Caco-2 (cell line): ENCODE results near the gene KRT34. TPM values are rescaled to one million over a fixed set of nuclear protein-coding genes. Genes with fewer than 3 reads are reported as not detected.

Experiments used
- BruUV-seq: library from RNA; stranded (reverse); fragments of 400-500 nt; replicated peaks from 2 replicates; lab custom pipeline; 2021; lab: Mats Ljungman, UMichigan
- CTCF ChIA-PET: fragments of 300-600 bp; sonication (Branson Sonifier 250); formaldehyde crosslinking; loops from one replicate; lab custom pipeline; 2022; ENCODE audit warnings: antibody characterized with exemption; lab: Charles Lee
- POLR2A ChIA-PET: fragments of 300-600 bp; sonication (Branson Sonifier 250); formaldehyde crosslinking; loops from one replicate; lab custom pipeline; 2022; ENCODE audit warnings: antibody characterized with exemption; lab: Charles Lee
- DNase-seq, 2 experiments: peaks; one replicate each; pipeline versions ENCODE4 v3.0.0 to v3.0.0-alpha.2; 2020 to 2022
- H3K27me3 ChIP-seq: replicated peaks from 2 replicates; pipeline ENCODE4 v1.6.0; 2011; ENCODE audit warnings: low read length; ENCODE audit not compliant: control insufficient read depth, insufficient read depth
- H3K36me3 ChIP-seq: 2 replicates; pipeline ENCODE4 v1.5.1; 2011; ENCODE audit warnings: low read length; ENCODE audit not compliant: control insufficient read depth, insufficient read depth
- H3K4me1 ChIP-seq: fragments of 250-450 bp; sonication (Bioruptor Pico); 2 replicates; pipeline ENCODE4 v1.5.1; 2020; ENCODE audit warnings: mild to moderate bottlenecking
- H3K4me3 ChIP-seq: 2 replicates; pipeline ENCODE4 v1.5.1; 2011; ENCODE audit warnings: low read depth, mild to moderate bottlenecking, control low read depth, low read length
- H3K9me3 ChIP-seq: fragments of 250-450 bp; sonication (Bioruptor Pico); 2 replicates; pipeline ENCODE4 v1.5.1; 2020; ENCODE audit warnings: mild to moderate bottlenecking, moderate library complexity
- H3K27ac Mint-ChIP-seq: one replicate; pipeline ENCODE4 v1.8.0; 2022; ENCODE audit warnings: mixed read lengths; ENCODE audit not compliant: unreplicated experiment
- H3K27me3 Mint-ChIP-seq: one replicate; pipeline ENCODE4 v1.8.0; 2022; ENCODE audit warnings: mixed read lengths; ENCODE audit not compliant: insufficient read depth, unreplicated experiment
- H3K36me3 Mint-ChIP-seq: one replicate; pipeline ENCODE4 v1.8.0; 2022; ENCODE audit warnings: mild to moderate bottlenecking, mixed read lengths; ENCODE audit not compliant: insufficient read depth, unreplicated experiment
- H3K4me1 Mint-ChIP-seq: one replicate; pipeline ENCODE4 v1.8.0; 2022; ENCODE audit warnings: low read depth, mixed read lengths; ENCODE audit not compliant: unreplicated experiment
- H3K4me3 Mint-ChIP-seq: one replicate; pipeline ENCODE4 v1.8.0; 2022; ENCODE audit warnings: mild to moderate bottlenecking, moderate library complexity, mixed read lengths; ENCODE audit not compliant: unreplicated experiment
- H3K9me3 Mint-ChIP-seq: one replicate; pipeline ENCODE4 v1.8.0; 2022; ENCODE audit warnings: mixed read lengths; ENCODE audit not compliant: unreplicated experiment
- intact Hi-C: fragments of 100-400 bp; cut with micrococcal nuclease; formaldehyde crosslinking; loops from one replicate; pipeline ENCODE4 v1.10.0; 2022; ENCODE audit not compliant: unreplicated experiment
- total RNA-seq: library from RNA; stranded (reverse); gene quantifications from 2 replicates; pipeline ENCODE4 v1.2.3, GENCODE V29; 2022
- TF ChIP-seq, protein P1 (sequence below), 2 experiments: fragments of 200-600 bp in 1 of 2; IDR thresholded peaks; 1 replicate in 1 of 2; 2 replicates in 1 of 2; pipeline versions ENCODE4 v1.5.1 to v1.8.0; 2011 to 2022; ENCODE audit warnings: antibody characterized with exemption in 1 of 2, control low read depth in 1 of 2, inconsistent platforms in 1 of 2, low read depth in 1 of 2, low read length in 1 of 2, mild to moderate bottlenecking in 1 of 2, moderate library complexity in 1 of 2; ENCODE audit not compliant: insufficient read depth in 1 of 2, severe bottlenecking in 1 of 2, unreplicated experiment in 1 of 2

Gene KRT34
- total RNA-seq, 1 experiment from 2014 or later, result not detected

DNA sequence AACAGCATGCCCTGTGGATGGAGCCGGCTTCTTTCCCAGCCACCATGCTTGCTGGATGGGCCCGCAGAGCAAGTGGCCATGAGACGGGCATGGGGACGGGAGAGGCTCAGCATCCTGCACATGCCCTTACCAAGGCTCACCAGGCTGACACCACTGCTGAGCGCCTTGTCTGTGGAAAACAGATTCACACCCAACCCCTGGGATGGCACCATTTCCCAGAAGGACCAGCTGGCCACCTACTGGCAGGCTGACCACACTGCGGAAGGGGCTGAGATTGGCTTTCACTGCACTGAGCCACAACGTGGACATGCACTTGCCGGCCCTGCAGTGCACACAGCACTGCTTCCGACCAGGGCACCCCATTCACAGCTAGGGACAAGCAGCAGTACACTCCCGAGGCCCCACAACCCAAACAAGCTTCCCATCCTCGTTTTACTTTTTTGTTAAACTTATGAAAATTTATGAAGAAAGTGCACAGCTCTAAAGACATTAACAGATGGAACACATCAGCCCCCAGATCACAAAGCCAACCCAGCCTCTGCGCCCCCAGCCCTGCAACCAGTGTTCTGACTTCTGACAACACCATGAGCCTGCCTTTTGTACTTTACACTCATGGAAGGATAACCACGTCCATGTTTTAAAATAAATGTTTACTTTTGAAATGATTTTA, 52.7 kb downstream of the KRT34 start:
- no peaks in the 10 kb centered on the region for H3K4me1 ChIP-seq
- H3K9me3 Mint-ChIP-seq, result no peaks in the 10 kb centered on the region
- no peaks in the 10 kb centered on the region for H3K27me3 Mint-ChIP-seq
- ChIA-PET CTCF (interaction anchor here (0.8 to 1.8 kb wide), 7 partner anchors 9 to 472 kb away, joined by 3 to 5 read pairs (median 3); no protein-coding TSS in a partner anchor), POLR2A (no interaction called here)
- DNase-seq, result peak; percentile 74 to 81
- no peaks in the 10 kb centered on the region for H3K27me3 ChIP-seq
- TF ChIP-seq, protein P1, sequence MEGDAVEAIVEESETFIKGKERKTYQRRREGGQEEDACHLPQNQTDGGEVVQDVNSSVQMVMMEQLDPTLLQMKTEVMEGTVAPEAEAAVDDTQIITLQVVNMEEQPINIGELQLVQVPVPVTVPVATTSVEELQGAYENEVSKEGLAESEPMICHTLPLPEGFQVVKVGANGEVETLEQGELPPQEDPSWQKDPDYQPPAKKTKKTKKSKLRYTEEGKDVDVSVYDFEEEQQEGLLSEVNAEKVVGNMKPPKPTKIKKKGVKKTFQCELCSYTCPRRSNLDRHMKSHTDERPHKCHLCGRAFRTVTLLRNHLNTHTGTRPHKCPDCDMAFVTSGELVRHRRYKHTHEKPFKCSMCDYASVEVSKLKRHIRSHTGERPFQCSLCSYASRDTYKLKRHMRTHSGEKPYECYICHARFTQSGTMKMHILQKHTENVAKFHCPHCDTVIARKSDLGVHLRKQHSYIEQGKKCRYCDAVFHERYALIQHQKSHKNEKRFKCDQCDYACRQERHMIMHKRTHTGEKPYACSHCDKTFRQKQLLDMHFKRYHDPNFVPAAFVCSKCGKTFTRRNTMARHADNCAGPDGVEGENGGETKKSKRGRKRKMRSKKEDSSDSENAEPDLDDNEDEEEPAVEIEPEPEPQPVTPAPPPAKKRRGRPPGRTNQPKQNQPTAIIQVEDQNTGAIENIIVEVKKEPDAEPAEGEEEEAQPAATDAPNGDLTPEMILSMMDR (IDR thresholded peaks at IDR 0.05; ENCODE audit: insufficient read depth in 1 of 2, low read depth in 1 of 2, low read length in 1 of 2, severe bottlenecking in 1 of 2, unreplicated experiment in 1 of 2), result peak; percentile 85 to 91
- H3K9me3 ChIP-seq, result no peaks in the 10 kb centered on the region
- H3K4me3 ChIP-seq, result no peak overlapping the region
- no peak overlapping the region for H3K27ac Mint-ChIP-seq
- H3K36me3 ChIP-seq, result no peaks in the 10 kb centered on the region
- intact Hi-C loops, result loop anchor here (1.0 to 10.0 kb wide), 3 partner anchors 165 to 420 kb away; partner anchors contain the start of genes KRTAP2-3 and KRTAP2-4
- H3K4me3 Mint-ChIP-seq, result no peak overlapping the region
- H3K36me3 Mint-ChIP-seq, result no peaks in the 10 kb centered on the region
- no TSS peak for BruUV-seq
- no peaks in the 10 kb centered on the region for H3K4me1 Mint-ChIP-seq

DNA sequence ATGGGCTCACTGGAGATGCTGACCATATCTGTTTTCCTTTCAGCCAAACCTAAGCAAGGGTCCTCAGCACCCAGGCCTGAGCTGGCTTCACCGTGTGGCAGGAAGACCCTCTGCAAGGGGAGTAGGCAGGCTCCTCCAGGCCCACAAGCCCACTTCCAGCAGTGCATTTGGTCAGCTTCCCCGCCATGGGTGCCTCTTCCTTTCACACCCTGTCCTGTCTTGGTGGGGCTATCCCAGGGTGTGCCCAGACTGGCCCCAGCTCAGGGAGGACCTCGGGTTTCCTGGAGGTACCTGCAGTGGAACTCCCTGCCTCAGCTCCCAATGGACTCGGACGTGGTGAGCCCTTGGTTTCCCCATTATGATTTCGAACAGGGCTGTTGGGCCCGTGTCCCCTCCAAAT, 53.9 kb downstream of the KRT34 start:
- Histone ChIP-seq H3K27me3 (no peaks in the 10 kb centered on the region), H3K9me3 (no peaks in the 10 kb centered on the region), H3K4me3 (no peak overlapping the region), H3K36me3 (no peaks in the 10 kb centered on the region), H3K4me1 (no peaks in the 10 kb centered on the region)
- Mint-ChIP-seq H3K4me1 (no peaks in the 10 kb centered on the region), H3K27me3 (no peaks in the 10 kb centered on the region), H3K36me3 (no peaks in the 10 kb centered on the region), H3K27ac (no peak overlapping the region), H3K9me3 (no peaks in the 10 kb centered on the region), H3K4me3 (no peak overlapping the region)
- ChIA-PET CTCF (interaction anchor here (1.4 kb wide), 1 partner anchor 337 kb away, joined by 4 read pairs; no protein-coding TSS in a partner anchor), POLR2A (no interaction called here)
- BruUV-seq, result no TSS peak
- TF ChIP-seq, protein P1 (IDR thresholded peaks at IDR 0.05; ENCODE audit: insufficient read depth in 1 of 2, low read depth in 1 of 2, low read length in 1 of 2, severe bottlenecking in 1 of 2, unreplicated experiment in 1 of 2), result no peak
- DNase-seq, result no peak
- intact Hi-C loops, result loop anchor here (10.0 kb wide), 2 partner anchors 167 to 263 kb away; partner anchors contain the start of genes KRTAP2-3 and KRTAP2-4

Other genes starting within 250 kb of the KRT34 start
- gene KRTAP4-6, start 241.8 kb downstream of the KRT34 start, total RNA-seq, result not detected in 2 replicates
- gene KRTAP4-5, start 232.5 kb downstream of the KRT34 start, total RNA-seq, result not detected in 2 replicates
- not detected in 2 replicates for gene KRTAP4-4, start 221.6 kb downstream of the KRT34 start, total RNA-seq
- gene KRTAP4-3, start 214.1 kb downstream of the KRT34 start, total RNA-seq, result not detected in 2 replicates
- not detected in 2 replicates for gene KRTAP4-2, start 204.1 kb downstream of the KRT34 start, total RNA-seq
- gene KRTAP4-1, start 197.4 kb downstream of the KRT34 start, total RNA-seq, result 0.49 TPM in 1 of 2 replicates, not detected in the other
- not detected in 2 replicates for gene KRTAP9-1, start 192.4 kb downstream of the KRT34 start, total RNA-seq
- gene KRTAP9-2, start 155.7 kb downstream of the KRT34 start, total RNA-seq, result not detected in 2 replicates
- not detected in 2 replicates for gene KRTAP9-3, start 149.9 kb downstream of the KRT34 start, total RNA-seq
- not detected in 2 replicates for gene KRTAP9-8, start 144.3 kb downstream of the KRT34 start, total RNA-seq
- gene KRTAP9-4, start 132.6 kb downstream of the KRT34 start, total RNA-seq, result not detected in 2 replicates
- gene KRTAP9-9, start 126.9 kb downstream of the KRT34 start, total RNA-seq, result not detected in 2 replicates
- gene KRTAP9-6, start 116.9 kb downstream of the KRT34 start, total RNA-seq, result not detected in 2 replicates
- not detected in 2 replicates for gene KRTAP9-7, start 106.6 kb downstream of the KRT34 start, total RNA-seq
- not detected in 2 replicates for gene KRTAP29-1, start 79.5 kb downstream of the KRT34 start, total RNA-seq
- not detected in 2 replicates for gene KRTAP16-1, start 73.0 kb downstream of the KRT34 start, total RNA-seq
- not detected in 2 replicates for gene KRTAP17-1, start 66.6 kb downstream of the KRT34 start, total RNA-seq
- not detected in 2 replicates for gene KRT33A, start 31.5 kb downstream of the KRT34 start, total RNA-seq
- not detected in 2 replicates for gene KRT33B, start 12.5 kb downstream of the KRT34 start, total RNA-seq
- not detected in 2 replicates for gene KRT31, start 15.3 kb upstream of the KRT34 start, total RNA-seq
- gene KRT37, start 42.3 kb upstream of the KRT34 start, total RNA-seq, result not detected in 2 replicates
- not detected in 2 replicates for gene KRT38, start 58.7 kb upstream of the KRT34 start, total RNA-seq
- not detected in 2 replicates for gene KRT32, start 85.1 kb upstream of the KRT34 start, total RNA-seq
- gene KRT35, start 98.8 kb upstream of the KRT34 start, total RNA-seq, result not detected in 2 replicates
- gene KRT36, start 107.6 kb upstream of the KRT34 start, total RNA-seq, result not detected in 2 replicates
- gene KRT13, start 123.3 kb upstream of the KRT34 start, total RNA-seq, result 0.35 TPM in 1 of 2 replicates, not detected in the other
- 5.3 and 10.5 TPM in 2 replicates for gene KRT15, start 136.6 kb upstream of the KRT34 start, total RNA-seq
- 975 and 1,121 TPM in 2 replicates for gene KRT19, start 146.0 kb upstream of the KRT34 start, total RNA-seq
- not detected in 2 replicates for gene KRT9, start 189.8 kb upstream of the KRT34 start, total RNA-seq
- not detected in 2 replicates for gene KRT14, start 204.6 kb upstream of the KRT34 start, total RNA-seq
- not detected in 2 replicates for gene KRT16, start 230.5 kb upstream of the KRT34 start, total RNA-seq
- gene KRT17, start 242.3 kb upstream of the KRT34 start, total RNA-seq, result 2.8 and 3.4 TPM in 2 replicates